Neural cell (in vitro differentiated cells): ENCODE results near the gene CLDN15. TPM values are rescaled to one million over a fixed set of nuclear protein-coding genes. Genes with fewer than 3 reads are reported as not detected.

Source experiments
- H2AFZ ChIP-seq: fragments of 200-600, 300-800 bp; sonication (generic), shearing (Covaris generic); 2 replicates; pipeline ENCODE4 v1.6.0; 2014; ENCODE audit warnings: low read depth, mild to moderate bottlenecking, antibody characterized with exemption, low read length, moderate library complexity
- H3F3A ChIP-seq: fragments of 200-600 bp; shearing (Covaris generic); 2 replicates; pipeline ENCODE4 v1.6.1; 2016; ENCODE audit warnings: mild to moderate bottlenecking, moderate library complexity, mixed read lengths, antibody characterized with exemption, low read length; ENCODE audit not compliant: insufficient read depth, poor library complexity, severe bottlenecking
- H3K27ac ChIP-seq: fragments of 200-600, 300-800 bp; sonication (generic), shearing (Covaris generic); 2 replicates; pipeline ENCODE4 v1.5.1; 2014; ENCODE audit warnings: mild to moderate bottlenecking, low read length, moderate library complexity
- H3K27me3 ChIP-seq: fragments of 300-800, 200-600 bp; sonication (generic), shearing (Covaris generic); 2 replicates; pipeline ENCODE4 v1.6.0; 2014; ENCODE audit warnings: mild to moderate bottlenecking, low read depth, low read length, moderate library complexity; ENCODE audit not compliant: insufficient read depth
- H3K36me3 ChIP-seq: fragments of 300-800, 200-600 bp; sonication (generic), shearing (Covaris generic); 2 replicates; pipeline ENCODE4 v1.5.1; 2014; ENCODE audit warnings: mild to moderate bottlenecking, antibody characterized with exemption, low read length, moderate library complexity; ENCODE audit not compliant: insufficient read depth
- H3K4me2 ChIP-seq: fragments of 300-800, 200-600 bp; sonication (generic), shearing (Covaris generic); 2 replicates; pipeline ENCODE4 v1.6.0; 2014; ENCODE audit warnings: mild to moderate bottlenecking, low read length
- H3K4me3 ChIP-seq: fragments of 300-800, 200-600 bp; sonication (generic), shearing (Covaris generic); 2 replicates; pipeline ENCODE4 v1.5.1; 2014; ENCODE audit warnings: mild to moderate bottlenecking, low read length, moderate library complexity
- H3K79me2 ChIP-seq: fragments of 200-600 bp; shearing (Covaris generic); replicated peaks from 2 replicates; pipeline ENCODE4 v1.6.0; 2014; ENCODE audit warnings: mild to moderate bottlenecking, low read length, moderate library complexity; ENCODE audit not compliant: insufficient read depth
- H3K9ac ChIP-seq: fragments of 300-800, 200-600 bp; sonication (generic), shearing (Covaris generic); 2 replicates; pipeline ENCODE4 v1.6.1; 2016; ENCODE audit warnings: mild to moderate bottlenecking, low read length, mixed read lengths
- H3K9me2 ChIP-seq: fragments of 200-600 bp; shearing (Covaris generic); 2 replicates; pipeline ENCODE4 v1.6.1; 2016; ENCODE audit warnings: mild to moderate bottlenecking, low read length, mixed read lengths; ENCODE audit not compliant: insufficient read depth
- H3K9me3 ChIP-seq: fragments of 200-600, 300-800 bp; sonication (generic), shearing (Covaris generic); 2 replicates; pipeline ENCODE4 v1.6.1; 2016; ENCODE audit warnings: mild to moderate bottlenecking, mixed run types, low read length, moderate library complexity, mixed read lengths
- H4K20me1 ChIP-seq: fragments of 200-600 bp; shearing (Covaris generic); 2 replicates; pipeline ENCODE4 v1.6.1; 2016; ENCODE audit warnings: mild to moderate bottlenecking, mixed run types; ENCODE audit not compliant: insufficient read depth
- EP300 ChIP-seq: fragments of 450-650 bp; conservative IDR thresholded peaks from 2 replicates; pipeline ENCODE4 v1.6.1; 2014; ENCODE audit warnings: antibody characterized with exemption, mild to moderate bottlenecking, moderate library complexity; ENCODE audit not compliant: poor library complexity, severe bottlenecking
- EZH2 ChIP-seq: fragments of 200-600, 300-800 bp; shearing (Covaris generic), sonication (generic); IDR thresholded peaks from 2 replicates; pipeline ENCODE4 v1.6.1; 2014; ENCODE audit warnings: antibody characterized with exemption, low read length, borderline replicate concordance, mild to moderate bottlenecking; ENCODE audit not compliant: insufficient read depth, poor library complexity, severe bottlenecking
- MXI1 ChIP-seq: fragments of 450-650 bp; conservative IDR thresholded peaks from 2 replicates; pipeline ENCODE4 v1.6.1; 2014; ENCODE audit warnings: antibody characterized with exemption, mild to moderate bottlenecking; ENCODE audit not compliant: poor library complexity, severe bottlenecking
- POLR2AphosphoS5 ChIP-seq: IDR thresholded peaks from 2 replicates; pipeline ENCODE4 v1.6.1; 2012
- RAD21 ChIP-seq: fragments of 450-650 bp; conservative IDR thresholded peaks from 2 replicates; pipeline ENCODE4 v1.6.1; 2014; ENCODE audit warnings: antibody characterized with exemption, mild to moderate bottlenecking, moderate library complexity
- SMC3 ChIP-seq: fragments of 450-650 bp; conservative IDR thresholded peaks from 2 replicates; pipeline ENCODE4 v1.6.1; 2014; ENCODE audit warnings: antibody characterized with exemption, mild to moderate bottlenecking, moderate library complexity; ENCODE audit not compliant: poor library complexity
- TAF1 ChIP-seq: IDR thresholded peaks from 2 replicates; pipeline ENCODE4 v1.6.1; 2012; ENCODE audit warnings: low read depth
- polyA plus RNA-seq: library from polyadenylated mRNA; depleted of rRNA; stranded (reverse); fragments of >200 nt; gene quantifications from 2 replicates; pipeline ENCODE4 v1.2.3, GENCODE V29; 2014
- TF ChIP-seq, protein P1 (sequence below): IDR thresholded peaks from 2 replicates; pipeline ENCODE4 v1.6.1; 2012; ENCODE audit warnings: borderline replicate concordance

Gene CLDN15
- polyA plus RNA-seq, 1 donor from 2014 or later = 10.9 TPM

DNA sequence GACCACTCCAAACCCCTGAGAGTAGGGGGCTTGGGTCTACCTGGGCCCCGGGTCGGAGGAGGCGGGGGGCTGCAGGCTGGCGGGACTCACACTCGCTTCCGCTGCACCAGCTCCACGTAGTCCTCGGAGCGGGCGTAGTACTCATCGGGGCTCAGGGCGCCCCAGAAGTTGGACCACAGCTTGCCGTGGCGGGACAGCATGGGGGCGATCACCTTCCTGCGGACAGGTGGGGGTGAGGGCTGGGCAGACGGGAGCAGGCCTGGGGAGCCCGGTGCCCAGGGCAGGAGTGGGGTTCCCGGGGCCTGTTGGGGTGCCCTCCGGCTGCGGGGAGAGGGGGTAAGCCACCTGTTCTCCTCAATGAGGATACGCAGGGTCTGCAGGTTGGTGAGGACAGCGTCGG, 26.1 kb downstream of the CLDN15 start:
- Histone ChIP-seq H3K9me2 (no peaks in the 10 kb centered on the region), H3K36me3 (no peaks in the 10 kb centered on the region), H3K27me3 (no peaks in the 10 kb centered on the region), H3K9ac (no peak overlapping the region), H3K79me2 (peaks cover 3% of the 10 kb centered on the region), H3K4me2 (no peak overlapping the region), H2AFZ (no peak overlapping the region), H3K9me3 (no peaks in the 10 kb centered on the region), H3F3A (no peaks in the 10 kb centered on the region), H4K20me1 (no peaks in the 10 kb centered on the region), H3K4me3 (no peak overlapping the region), H3K27ac (no peak overlapping the region)
- TF ChIP-seq RAD21 (no peak), EZH2 (no peak), TAF1 (no peak), MXI1 (no peak), EP300 (no peak)

DNA sequence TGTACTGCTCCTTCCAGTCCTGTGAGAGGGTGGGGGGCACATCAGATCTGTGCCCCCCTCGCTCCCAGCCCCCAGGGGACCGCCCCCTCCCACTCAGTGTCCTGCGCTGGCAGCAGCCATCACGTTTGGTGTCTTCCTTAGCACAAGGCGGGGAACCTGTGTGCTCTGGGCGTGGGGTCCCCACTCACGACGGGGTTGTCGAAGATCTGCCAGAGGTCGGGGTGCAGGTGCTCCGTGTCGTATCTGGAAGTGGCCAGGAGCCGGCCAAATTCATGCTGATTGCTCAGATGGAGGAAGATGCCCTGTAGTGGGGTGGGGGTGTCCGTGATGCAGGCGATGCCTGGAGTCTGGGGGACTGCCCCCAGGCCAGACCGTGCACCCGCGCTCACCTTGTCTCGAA, 27.5 kb downstream of the CLDN15 start:
- Histone ChIP-seq H3K4me2 (no peak overlapping the region), H4K20me1 (no peaks in the 10 kb centered on the region), H3K79me2 (no peaks in the 10 kb centered on the region), H3K9ac (no peak overlapping the region), H3K27me3 (no peaks in the 10 kb centered on the region), H2AFZ (no peak overlapping the region), H3F3A (no peaks in the 10 kb centered on the region), H3K9me3 (no peaks in the 10 kb centered on the region), H3K9me2 (no peaks in the 10 kb centered on the region), H3K4me3 (no peak overlapping the region), H3K27ac (no peak overlapping the region), H3K36me3 (no peaks in the 10 kb centered on the region)
- TF ChIP-seq TAF1 = no peak
- TF ChIP-seq MXI1 = no peak
- no peak for TF ChIP-seq EP300
- TF ChIP-seq EZH2 = no peak
- no peak for TF ChIP-seq SMC3
- TF ChIP-seq, protein P1, sequence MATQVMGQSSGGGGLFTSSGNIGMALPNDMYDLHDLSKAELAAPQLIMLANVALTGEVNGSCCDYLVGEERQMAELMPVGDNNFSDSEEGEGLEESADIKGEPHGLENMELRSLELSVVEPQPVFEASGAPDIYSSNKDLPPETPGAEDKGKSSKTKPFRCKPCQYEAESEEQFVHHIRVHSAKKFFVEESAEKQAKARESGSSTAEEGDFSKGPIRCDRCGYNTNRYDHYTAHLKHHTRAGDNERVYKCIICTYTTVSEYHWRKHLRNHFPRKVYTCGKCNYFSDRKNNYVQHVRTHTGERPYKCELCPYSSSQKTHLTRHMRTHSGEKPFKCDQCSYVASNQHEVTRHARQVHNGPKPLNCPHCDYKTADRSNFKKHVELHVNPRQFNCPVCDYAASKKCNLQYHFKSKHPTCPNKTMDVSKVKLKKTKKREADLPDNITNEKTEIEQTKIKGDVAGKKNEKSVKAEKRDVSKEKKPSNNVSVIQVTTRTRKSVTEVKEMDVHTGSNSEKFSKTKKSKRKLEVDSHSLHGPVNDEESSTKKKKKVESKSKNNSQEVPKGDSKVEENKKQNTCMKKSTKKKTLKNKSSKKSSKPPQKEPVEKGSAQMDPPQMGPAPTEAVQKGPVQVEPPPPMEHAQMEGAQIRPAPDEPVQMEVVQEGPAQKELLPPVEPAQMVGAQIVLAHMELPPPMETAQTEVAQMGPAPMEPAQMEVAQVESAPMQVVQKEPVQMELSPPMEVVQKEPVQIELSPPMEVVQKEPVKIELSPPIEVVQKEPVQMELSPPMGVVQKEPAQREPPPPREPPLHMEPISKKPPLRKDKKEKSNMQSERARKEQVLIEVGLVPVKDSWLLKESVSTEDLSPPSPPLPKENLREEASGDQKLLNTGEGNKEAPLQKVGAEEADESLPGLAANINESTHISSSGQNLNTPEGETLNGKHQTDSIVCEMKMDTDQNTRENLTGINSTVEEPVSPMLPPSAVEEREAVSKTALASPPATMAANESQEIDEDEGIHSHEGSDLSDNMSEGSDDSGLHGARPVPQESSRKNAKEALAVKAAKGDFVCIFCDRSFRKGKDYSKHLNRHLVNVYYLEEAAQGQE = no peak
- no peak for TF ChIP-seq POLR2AphosphoS5

DNA sequence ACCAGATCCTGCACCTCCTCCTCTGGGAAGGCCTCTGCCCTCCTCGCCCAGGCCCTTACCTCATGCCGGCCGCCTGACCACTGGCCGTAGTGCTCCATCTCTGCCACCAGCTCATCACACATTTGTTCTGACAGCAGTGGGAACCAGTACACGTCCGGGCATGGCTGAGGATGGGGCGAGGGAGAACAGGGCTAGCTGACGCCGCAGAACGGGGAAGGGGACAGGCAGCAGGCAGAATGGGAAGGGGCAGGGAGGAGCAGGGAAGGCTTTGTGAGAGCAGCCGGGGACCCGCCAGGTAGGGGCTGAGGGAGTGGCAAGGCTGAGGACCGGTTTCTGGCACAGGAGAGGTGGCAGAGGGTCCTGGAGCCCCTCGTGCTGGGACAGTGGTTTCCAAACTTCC, 28.8 kb downstream of the CLDN15 start:
- no peak overlapping the region for H3K27ac ChIP-seq
- H3K9ac ChIP-seq = no peak overlapping the region
- H3K4me2 ChIP-seq = no peak overlapping the region
- H3F3A ChIP-seq = no peaks in the 10 kb centered on the region
- no peaks in the 10 kb centered on the region for H3K27me3 ChIP-seq
- TF ChIP-seq MXI1 (no peak), EZH2 (no peak)
- H3K9me3 ChIP-seq = no peaks in the 10 kb centered on the region
- no peak overlapping the region for H3K4me3 ChIP-seq
- no peak overlapping the region for H2AFZ ChIP-seq
- no peaks in the 10 kb centered on the region for H3K79me2 ChIP-seq
- no peaks in the 10 kb centered on the region for H4K20me1 ChIP-seq
- no peaks in the 10 kb centered on the region for H3K9me2 ChIP-seq
- no peaks in the 10 kb centered on the region for H3K36me3 ChIP-seq
